ENCODE results near the gene SLC39A2. TPM values are rescaled to one million over a fixed set of nuclear protein-coding genes. Genes with fewer than 3 reads are reported as not detected.
"Not testable (repeated sequence)": the region's sequence is repeated elsewhere in the genome, so short reads cannot be mapped to it uniquely, and the experiment has no call there.

SLC39A2 gene
- not detected for total RNA-seq
- long read RNA-seq = 0 reads

DNA sequence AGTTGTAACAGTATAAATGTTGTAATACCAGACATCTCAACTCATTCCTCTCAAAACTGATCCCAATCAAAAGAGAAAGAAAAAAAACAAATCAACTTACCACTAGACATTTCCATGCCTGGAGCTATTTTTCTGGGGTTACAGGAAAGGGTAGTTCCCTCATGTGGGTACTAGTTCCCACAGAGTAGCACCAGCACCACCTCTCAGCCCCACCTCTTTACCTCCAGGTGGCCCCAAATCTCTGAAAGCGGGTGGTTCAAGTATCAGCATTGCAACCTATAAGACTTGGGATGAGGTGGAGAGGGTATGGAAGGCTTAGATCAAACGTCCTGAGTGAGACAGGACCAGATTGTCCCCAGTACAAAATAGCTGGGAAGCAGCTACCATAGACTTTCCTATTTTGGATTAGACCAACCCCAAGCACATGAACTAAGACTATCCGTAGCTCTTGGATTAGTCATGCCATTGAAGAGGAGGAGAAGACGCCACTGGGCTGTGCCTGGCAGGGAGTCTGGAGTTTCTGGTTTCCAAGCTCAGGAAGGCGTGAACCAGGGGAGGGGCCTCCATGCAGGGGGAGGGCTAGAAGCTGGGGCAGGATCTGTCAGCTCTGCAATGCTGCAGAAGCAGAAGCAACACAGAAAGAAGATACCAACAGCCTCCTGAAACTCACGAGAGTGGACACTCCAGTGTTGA lies at the start of gene SLC39A2:
Gene SLC39A2 (plus strand): TSS at position 620 of the 693 bp plus-strand sequence. CDS start 154 bp downstream, outside the sequence.
- intact Hi-C loops (cut with DNase I) = no loop called here
- DNase-seq = peak; percentile 70
- ATAC-seq = peak; percentile 85 to 90

- ATAC-seq = peak in 1 of 2 donors; percentile 77
- intact Hi-C loops (cut with DNase I) = not testable (repeated sequence)
- DNase-seq = peak; percentile 21
These were observed 44.2 kb upstream of the SLC39A2 start, which contains the start of gene RNASE2 for GRCh38 chr14:20954736-20955537. Gene RNASE2, plus strand, starts transcription at chr14:20955487. Its CDS starts 285 bp downstream, at chr14:20955772.

GRCh38 chr14:20955538-20955873 lies 43.6 kb upstream of the SLC39A2 start:
- DNase-seq; intact Hi-C loops (cut with DNase I): not testable (repeated sequence)
- ATAC-seq = peak in 1 of 2 donors; percentile 64

- DNase-seq = no peak
- no peak for ATAC-seq
- intact Hi-C loops (cut with DNase I) = no loop called here
These were observed 42.6 kb upstream of the SLC39A2 start for GRCh38 chr14:20956376-20956976.

GRCh38 chr14:20958946-20959345 lies 40.1 kb upstream of the SLC39A2 start:
- intact Hi-C loops (cut with DNase I); DNase-seq; ATAC-seq: not testable (repeated sequence)

GRCh38 chr14:20969336-20969735 lies 29.8 kb upstream of the SLC39A2 start:
- ATAC-seq = no peak
- no peak for DNase-seq
- intact Hi-C loops (cut with DNase I) = no loop called here

DNA sequence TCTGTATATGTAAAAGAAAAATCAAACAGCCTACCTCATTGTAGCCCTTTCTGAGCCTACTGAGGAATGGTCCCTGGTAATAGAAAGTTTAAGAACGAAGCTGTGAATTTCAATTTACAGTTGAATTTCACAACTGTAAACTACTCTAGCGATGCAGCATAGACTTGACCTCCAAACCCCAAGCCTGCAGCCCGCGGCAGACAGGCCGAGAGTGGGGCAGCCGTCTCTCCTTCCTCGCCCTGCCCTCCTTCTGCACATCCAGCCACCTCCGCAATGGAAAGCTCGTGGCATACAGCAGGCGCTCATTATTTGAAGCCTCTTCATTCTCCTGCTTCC lies 28.5 kb upstream of the SLC39A2 start:
- no peak for DNase-seq
- ATAC-seq = peak; percentile 6 to 31
- intact Hi-C loops (cut with DNase I) = loop anchor here in 1 of 2 donors (5.0 to 10.0 kb wide), 2 partner anchors 113 to 276 kb away; no protein-coding TSS in a partner anchor

DNA sequence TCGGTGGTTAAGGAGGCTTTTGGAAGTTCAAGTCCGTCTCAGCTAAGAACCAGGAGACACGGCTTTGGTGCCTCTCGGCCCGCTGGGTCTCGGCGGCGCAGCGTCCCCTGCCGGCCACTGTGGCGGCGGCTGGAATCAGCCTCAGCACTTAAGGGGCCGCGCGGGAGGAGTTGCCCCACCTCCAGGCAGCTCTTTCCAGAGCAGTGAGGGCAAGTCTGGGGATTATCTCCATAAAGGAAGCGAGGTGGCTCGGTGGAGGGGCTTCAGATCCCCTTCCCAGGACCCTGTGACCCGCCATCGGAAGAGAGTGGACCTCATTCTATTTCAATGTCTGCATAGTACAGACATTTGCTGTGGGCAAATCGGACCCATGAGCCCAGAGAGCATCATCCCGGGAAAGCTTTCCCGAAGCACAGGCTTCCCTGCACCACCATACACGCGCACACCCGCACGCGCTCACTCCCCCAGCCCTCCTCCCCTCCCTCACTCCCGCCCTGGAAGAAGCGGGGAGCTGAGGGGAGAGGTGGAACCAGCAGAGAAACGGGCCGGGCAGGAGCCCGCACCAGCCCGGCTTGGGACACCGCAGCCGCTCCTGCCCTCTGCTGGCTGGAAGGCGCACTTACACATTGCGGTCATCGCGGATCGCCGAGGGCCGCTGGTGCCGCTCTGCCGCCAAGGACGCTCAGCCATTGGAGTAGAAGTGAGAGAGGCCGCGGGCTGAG lies 27.9 kb upstream of the SLC39A2 start:
- ATAC-seq = peak; percentile 96
- peak; percentile 88 for DNase-seq
- intact Hi-C loops (cut with DNase I) = loop anchor here in 1 of 2 donors (5.0 to 10.0 kb wide), 2 partner anchors 114 to 276 kb away; no protein-coding TSS in a partner anchor

DNA sequence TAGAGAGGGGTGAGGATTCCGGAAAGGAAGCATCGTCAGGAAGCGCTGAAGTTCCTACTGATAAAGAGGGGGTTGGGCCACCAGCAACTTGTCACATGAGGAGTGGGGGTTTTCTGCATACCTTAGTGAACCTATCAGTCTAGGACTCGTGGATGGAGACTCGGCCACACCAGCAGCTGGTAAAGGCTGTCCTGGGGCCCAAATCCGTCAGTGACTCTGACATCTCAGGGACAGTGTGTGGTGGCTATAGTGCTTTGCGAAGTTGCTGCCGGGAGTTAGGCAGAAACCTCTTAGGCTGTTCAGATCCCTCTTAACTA lies 27.4 kb upstream of the SLC39A2 start:
- ATAC-seq (peak; percentile 16 to 42), DNase-seq (no peak)
- intact Hi-C loops (cut with DNase I) = loop anchor here in 1 of 2 donors (5.0 to 10.0 kb wide), 2 partner anchors 114 to 277 kb away; no protein-coding TSS in a partner anchor

GRCh38 chr14:20973501-20973900 lies 25.6 kb upstream of the SLC39A2 start:
- intact Hi-C loops (cut with DNase I) = loop anchor here in 1 of 2 donors (5.0 to 10.0 kb wide), 2 partner anchors 116 to 279 kb away; no protein-coding TSS in a partner anchor
- ATAC-seq = no peak

GRCh38 chr14:20976291-20976690 lies 22.8 kb upstream of the SLC39A2 start:
- intact Hi-C loops (cut with DNase I) = loop anchor here in 1 of 2 donors (10.0 kb wide), 1 partner anchor 281 kb away; no protein-coding TSS in a partner anchor
- DNase-seq (no peak), ATAC-seq (no peak)

More at GRCh38 chr14:20973501-20973900, 25.6 kb upstream of the SLC39A2 start:
- no peak for DNase-seq

DNA sequence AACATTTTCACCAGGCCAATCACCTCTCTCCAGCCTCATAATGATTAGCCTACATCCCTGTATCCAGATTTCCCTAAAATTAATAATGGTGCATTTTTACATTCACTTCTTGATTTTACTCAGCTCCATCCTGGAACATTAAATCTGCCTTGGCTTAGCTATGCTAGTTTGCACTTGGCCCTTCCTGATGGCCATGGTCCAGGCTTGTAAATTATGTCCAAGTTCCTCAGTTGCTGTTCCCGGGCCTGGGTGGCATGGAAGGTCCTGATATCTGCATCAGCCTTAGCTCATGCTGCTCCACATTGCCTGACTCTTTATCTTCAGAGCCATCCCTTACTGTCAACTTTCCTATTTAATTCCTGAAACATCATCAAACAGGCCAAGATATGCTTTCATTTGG lies 20.4 kb upstream of the SLC39A2 start:
- no peak for ATAC-seq
- no peak for DNase-seq
- intact Hi-C loops (cut with DNase I) = loop anchor here in 1 of 2 donors (10.0 kb wide), 1 partner anchor 284 kb away; no protein-coding TSS in a partner anchor

GRCh38 chr14:20980906-20981305 lies 18.2 kb upstream of the SLC39A2 start:
- intact Hi-C loops (cut with DNase I) = no loop called here
- ATAC-seq = no peak
- DNase-seq = no peak

- ATAC-seq (no peak), DNase-seq (no peak)
- intact Hi-C loops (cut with DNase I) = no loop called here
These were observed 16.3 kb upstream of the SLC39A2 start for GRCh38 chr14:20982646-20983369.

DNA sequence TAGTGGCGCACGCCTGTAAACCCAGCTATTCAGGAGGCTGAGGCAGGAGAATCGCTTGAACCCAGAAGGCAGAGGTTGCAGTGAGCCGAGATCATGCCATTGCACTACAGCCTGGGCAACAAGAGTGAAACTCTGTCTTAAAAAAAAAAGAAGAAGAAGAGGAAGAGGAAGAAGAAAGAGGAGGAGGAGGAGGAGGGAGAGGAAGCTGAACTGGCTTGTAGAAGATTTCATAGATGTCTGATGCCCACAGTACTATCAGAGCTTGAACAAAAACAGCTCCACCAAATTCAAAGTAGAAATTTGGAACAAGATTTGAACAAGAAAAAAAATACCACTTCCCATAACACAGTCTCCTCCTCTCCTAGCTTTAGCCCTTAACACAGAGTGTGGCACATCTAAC lies 13.4 kb upstream of the SLC39A2 start:
- ATAC-seq; DNase-seq; intact Hi-C loops (cut with DNase I): not testable (repeated sequence)

DNA sequence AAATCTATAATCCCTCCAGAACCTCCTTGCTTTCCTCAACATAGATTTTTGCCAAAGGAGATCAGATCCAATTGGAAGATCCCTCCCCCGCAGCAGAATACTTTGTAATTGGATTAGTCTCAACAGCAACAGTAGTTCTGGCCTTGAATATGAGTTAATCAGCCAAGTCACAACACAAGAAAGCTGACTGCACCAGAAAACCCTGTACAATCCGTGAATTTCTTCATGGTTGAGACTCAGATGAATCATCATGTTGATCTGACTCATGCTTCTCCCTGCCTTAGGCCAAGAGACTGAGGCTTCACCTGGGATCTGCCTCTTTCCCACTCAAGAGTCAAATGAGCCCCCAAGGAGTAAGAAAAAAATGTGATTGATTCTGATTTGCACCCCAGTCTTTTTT lies 12.3 kb upstream of the SLC39A2 start:
- peak; percentile 32 to 69 for ATAC-seq
- intact Hi-C loops (cut with DNase I) = no loop called here

GRCh38 chr14:20988717-20989470 lies 10.2 kb upstream of the SLC39A2 start:
- DNase-seq (no peak), ATAC-seq (peak in 1 of 2 donors; percentile 3)
- intact Hi-C loops (cut with DNase I) = no loop called here

More for the DNA sequence above, 12.3 kb upstream of the SLC39A2 start:
- no peak for DNase-seq

GRCh38 chr14:20989471-20989786 lies 9.7 kb upstream of the SLC39A2 start:
- ATAC-seq = no peak
- intact Hi-C loops (cut with DNase I) = no loop called here

More at GRCh38 chr14:20989471-20989786, 9.7 kb upstream of the SLC39A2 start:
- DNase-seq = no peak
